K562 (cell line): ENCODE measurements around the gene PALLD. TPM values are rescaled to one million over a fixed set of nuclear protein-coding genes. Genes with fewer than 3 reads are reported as not detected.

Source experiments
- ATAC-seq: fragments of 200-7000 bp; cut with Tn5 transposase; 3 replicates; pipeline ENCODE4 v1.9.1; 2020; ENCODE audit warnings: moderate library complexity
- BruUV-seq: library from RNA; stranded (reverse); fragments of 400-500 nt; replicated peaks from 2 replicates; lab custom pipeline; 2021; lab: Mats Ljungman, UMichigan
- CTCF ChIA-PET: fragments of 300-600 bp; formaldehyde crosslinking; extraction: SDS; loops from one replicate; lab custom pipeline; 2021; ENCODE audit warnings: low intra/inter-chr PET ratio; lab: Yijun Ruan, JAX
- POLR2A ChIA-PET: fragments of 300-600, 350-650 bp; sonication (Branson Sonifier 250); formaldehyde crosslinking; extraction: SDS; loops from one replicate; lab custom pipeline; 2021; ENCODE audit warnings: antibody characterized with exemption, inconsistent platforms; lab: Yijun Ruan, JAX
- DNase-seq, 4 experiments: peaks; one replicate each; pipeline versions ENCODE4 v3.0.0 to v3.0.0-alpha.2; 2011 to 2018; ENCODE audit warnings: low spot score in 3 of 4, mixed read lengths in 3 of 4; ENCODE audit errors: extremely low read depth in 1 of 4
- FAIRE-seq: peaks from 2 replicates; lab custom pipeline; 2011; peaks lifted over from hg19 to GRCh38; lab: Jason Lieb, UNC
- H2AFZ ChIP-seq: 2 replicates; pipeline ENCODE4 v1.6.0; 2011; ENCODE audit warnings: low read depth, low read length, control low read depth, inconsistent platforms
- H3K27ac ChIP-seq: fragments of 200-600 bp; 3 replicates; pipeline ENCODE4 v1.8.0; 2011; ENCODE audit warnings: low read depth, mild to moderate bottlenecking, control low read depth, inconsistent platforms, low read length, moderate library complexity, mixed read lengths; ENCODE audit errors: extremely low read depth
- H3K27me3 ChIP-seq, 2 experiments: fragments of 300-600 bp in 1 of 2; 2 replicates in 1 of 2; 3 replicates in 1 of 2; pipeline versions ENCODE4 v1.6.0 to v1.8.0; 2011; ENCODE audit warnings: inconsistent platforms in 2 of 2, low read length in 2 of 2, mild to moderate bottlenecking in 1 of 2, mixed read lengths in 1 of 2, moderate library complexity in 1 of 2; ENCODE audit not compliant: control insufficient read depth in 2 of 2, insufficient read depth in 2 of 2
- H3K36me3 ChIP-seq: fragments of 300-600 bp; 3 replicates; pipeline ENCODE4 v1.8.0; 2011; ENCODE audit warnings: mild to moderate bottlenecking, low read length, inconsistent platforms; ENCODE audit not compliant: control insufficient read depth, insufficient read depth
- H3K4me1 ChIP-seq, 2 experiments: fragments of 200-600 bp in 1 of 2; replicated peaks in 1 of 2; 2 replicates in 1 of 2; 3 replicates in 1 of 2; pipeline versions ENCODE4 v1.5.1 to v1.8.0; 2011; ENCODE audit warnings: inconsistent platforms in 2 of 2, low read length in 2 of 2, mild to moderate bottlenecking in 1 of 2, mixed read lengths in 1 of 2, moderate library complexity in 1 of 2; ENCODE audit not compliant: control insufficient read depth in 2 of 2, insufficient read depth in 2 of 2
- H3K4me2 ChIP-seq: 2 replicates; pipeline ENCODE4 v1.6.1; 2011; ENCODE audit warnings: low read length, control low read depth, inconsistent platforms, mixed read lengths; ENCODE audit not compliant: insufficient read depth
- H3K4me3 ChIP-seq: fragments of 200-600 bp; sonication (generic), shearing (Covaris generic); 2 replicates; pipeline ENCODE4 v1.5.1; 2016; ENCODE audit warnings: control low read depth, inconsistent platforms
- H3K79me2 ChIP-seq: fragments of 200-600 bp; 3 replicates; pipeline ENCODE4 v1.8.0; 2011; ENCODE audit warnings: low read length, inconsistent platforms; ENCODE audit not compliant: control insufficient read depth, insufficient read depth
- H3K9ac ChIP-seq, 2 experiments: 2 replicates each; pipeline versions ENCODE4 v1.6.0 to v1.6.1; 2011; ENCODE audit warnings: low read depth in 2 of 2, low read length in 2 of 2, control low read depth in 1 of 2, inconsistent platforms in 1 of 2, mild to moderate bottlenecking in 1 of 2, mixed read lengths in 1 of 2; ENCODE audit not compliant: insufficient read depth in 1 of 2
- H3K9me1 ChIP-seq: one replicate; pipeline ENCODE4 v1.6.0; 2011; ENCODE audit warnings: inconsistent platforms, mild to moderate bottlenecking, low read length, moderate library complexity; ENCODE audit not compliant: control insufficient read depth, insufficient read depth
- H3K9me3 ChIP-seq: replicated peaks from 2 replicates; pipeline ENCODE4 v1.5.1; 2011; ENCODE audit warnings: low read depth, low read length, inconsistent platforms; ENCODE audit not compliant: control insufficient read depth, insufficient read depth
- H4K20me1 ChIP-seq: replicated peaks from 2 replicates; pipeline ENCODE4 v1.6.1; 2011; ENCODE audit warnings: low read length, inconsistent platforms, mixed read lengths; ENCODE audit not compliant: control insufficient read depth, insufficient read depth
- FOXK2 ChIP-seq, 2 experiments: fragments of 450-650 bp; IDR thresholded peaks in 1 of 2; conservative IDR thresholded peaks in 1 of 2; 2 replicates each; pipeline ENCODE4 v1.6.1; 2016; ENCODE audit warnings: low read depth in 2 of 2, mild to moderate bottlenecking in 1 of 2
- MBD2 ChIP-seq: sonication (generic); IDR thresholded peaks from 2 replicates; pipeline ENCODE4 v1.6.1; 2016; ENCODE audit warnings: low read depth, borderline replicate concordance
- NR2F6 ChIP-seq: fragments of 450-650 bp; formaldehyde crosslinking; IDR thresholded peaks from 2 replicates; pipeline ENCODE4 v1.4.0; 2020; ENCODE audit warnings: mild to moderate bottlenecking
- SMARCE1 ChIP-seq: fragments of 450-650 bp; IDR thresholded peaks from 2 replicates; pipeline ENCODE4 v1.7.1; 2016; ENCODE audit warnings: mild to moderate bottlenecking
- ZBTB49 ChIP-seq: sonication (generic); formaldehyde crosslinking; IDR thresholded peaks from 2 replicates; pipeline ENCODE4 v1.8.0; 2022; ENCODE audit warnings: missing genetic modification reagents, mild to moderate bottlenecking, borderline replicate concordance
- ZC3H4 ChIP-seq: sonication (generic); formaldehyde crosslinking; IDR thresholded peaks from 2 replicates; pipeline ENCODE4 v1.9.0; 2021; ENCODE audit warnings: missing genetic modification reagents, borderline replicate concordance
- WGBS: fragments of 100-300 bp; shearing (Covaris generic); methylation state at CpG from one replicate; pipeline ENCODE4 v1.1.6; 2016; ENCODE audit warnings: low coverage, mixed read lengths; ENCODE audit not compliant: insufficient coverage; ENCODE audit errors: missing lambda C conversion rate; 5-methylcytosine and 5-hydroxymethylcytosine counted together
- in situ Hi-C: fragments of 300-500 bp; cut with MboI; formaldehyde crosslinking; loops from 4 replicates; pipeline ENCODE4 v1.15.0; 2018; ENCODE audit warnings: inconsistent platforms, mixed read lengths
- intact Hi-C: fragments of 100-400 bp; cut with micrococcal nuclease; formaldehyde crosslinking; loops from 2 replicates; pipeline ENCODE4 v1.14.2; 2022
- polyA plus RNA-seq, 8 experiments: library from polyadenylated mRNA; depleted of rRNA in 4 of 8; stranded (reverse) in 5 of 8; unstranded in 3 of 8; fragments of >200 nt; fragmentation: Nextera tagmentation in 2 of 8; fragmentation: Illumina TruSeq in 1 of 8; extraction: Ambion mirVana in 2 of 8; extraction: Trizol in 1 of 8; gene quantifications; 2 replicates each; pipeline versions ENCODE4 v1.2.1 to v1.2.3, GENCODE V29; 2011 to 2014; ENCODE audit warnings: inconsistent platforms in 1 of 8, missing spikeins in 1 of 8
- total RNA-seq, 7 experiments: library from RNA; depleted of rRNA in 6 of 7; stranded (reverse); fragments of >200 nt in 6 of 7; fragmentation: Illumina TruSeq in 2 of 7; extraction: Trizol in 2 of 7; gene quantifications; 2 replicates each; pipeline versions ENCODE4 v1.2.1 to v1.2.3, GENCODE V29; 2011 to 2021; ENCODE audit warnings: low replicate concordance in 1 of 7
- TF ChIP-seq, protein P1 (sequence below): fragments of 450-650 bp; conservative IDR thresholded peaks from 2 replicates; pipeline ENCODE4 v1.6.1; 2016; ENCODE audit warnings: missing genetic modification characterization, low read depth, mild to moderate bottlenecking, control low read depth, missing compliant biosample characterization
- TF ChIP-seq, protein P2 (sequence below): fragments of 250-450 bp; sonication (Bioruptor Pico); IDR thresholded peaks from 2 replicates; pipeline ENCODE4 v1.8.0; 2021; ENCODE audit warnings: borderline replicate concordance, mild to moderate bottlenecking, moderate library complexity; ENCODE audit not compliant: poor library complexity, severe bottlenecking
- TF ChIP-seq, protein P3 (sequence below): fragments of 450-650 bp; IDR thresholded peaks from 2 replicates; pipeline ENCODE4 v1.6.1; 2016; ENCODE audit warnings: antibody characterized with exemption
- TF ChIP-seq, protein P4 (sequence below): fragments of 450-650 bp; IDR thresholded peaks from 2 replicates; pipeline ENCODE4 v1.7.0; 2016; ENCODE audit warnings: borderline replicate concordance
- TF ChIP-seq, protein P5 (sequence below): fragments of 250-450 bp; sonication (Bioruptor Pico); IDR thresholded peaks from 2 replicates; pipeline ENCODE4 v1.4.0; 2020; ENCODE audit warnings: mild to moderate bottlenecking, moderate library complexity, borderline replicate concordance

Gene PALLD
- total and polyA plus RNA-seq, 9 of the 15 experiments (the other 6 are each of a cell fraction or from before 2014, with no cell fraction given): 0.01 to 0.35 (median 0.06) TPM; not detected in 3

GRCh38 chr4:168804146-168804545 lies 307.3 kb downstream of the PALLD start:
- Histone ChIP-seq H3K27ac (no peak overlapping the region), H3K4me2 (no peak overlapping the region), H4K20me1 (no peaks in the 10 kb centered on the region), H2AFZ (no peak overlapping the region), H3K9me1 (no peaks in the 10 kb centered on the region), H3K9me3 (no peaks in the 10 kb centered on the region), H3K36me3 (no peaks in the 10 kb centered on the region), H3K9ac (no peak overlapping the region), H3K4me1 (no peaks in the 10 kb centered on the region), H3K27me3 (no peaks in the 10 kb centered on the region; a peak in 1 of 5 replicates), H3K4me3 (no peak overlapping the region), H3K79me2 (no peaks in the 10 kb centered on the region)
- in situ Hi-C loops (no loop called here), intact Hi-C loops (no loop called here)
- 0% methylated on average over 3 of the region's 3 CpGs for WGBS
- ChIA-PET CTCF (no interaction called here), POLR2A (no interaction called here)
- FAIRE-seq (no peak), DNase-seq (no peak), ATAC-seq (no peak)
- no TSS peak for BruUV-seq
- no peak for TF ChIP-seq ZC3H4
- TF ChIP-seq, protein P1, sequence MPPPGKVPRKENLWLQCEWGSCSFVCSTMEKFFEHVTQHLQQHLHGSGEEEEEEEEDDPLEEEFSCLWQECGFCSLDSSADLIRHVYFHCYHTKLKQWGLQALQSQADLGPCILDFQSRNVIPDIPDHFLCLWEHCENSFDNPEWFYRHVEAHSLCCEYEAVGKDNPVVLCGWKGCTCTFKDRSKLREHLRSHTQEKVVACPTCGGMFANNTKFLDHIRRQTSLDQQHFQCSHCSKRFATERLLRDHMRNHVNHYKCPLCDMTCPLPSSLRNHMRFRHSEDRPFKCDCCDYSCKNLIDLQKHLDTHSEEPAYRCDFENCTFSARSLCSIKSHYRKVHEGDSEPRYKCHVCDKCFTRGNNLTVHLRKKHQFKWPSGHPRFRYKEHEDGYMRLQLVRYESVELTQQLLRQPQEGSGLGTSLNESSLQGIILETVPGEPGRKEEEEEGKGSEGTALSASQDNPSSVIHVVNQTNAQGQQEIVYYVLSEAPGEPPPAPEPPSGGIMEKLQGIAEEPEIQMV (tag): no peak
- no peak for TF ChIP-seq FOXK2 (conservative IDR thresholded peaks at IDR 0.05 in 1 of 2, IDR thresholded peaks at IDR 0.05 in 1 of 2; ENCODE audit: low read depth in 2 of 2)
- TF ChIP-seq, protein P2, sequence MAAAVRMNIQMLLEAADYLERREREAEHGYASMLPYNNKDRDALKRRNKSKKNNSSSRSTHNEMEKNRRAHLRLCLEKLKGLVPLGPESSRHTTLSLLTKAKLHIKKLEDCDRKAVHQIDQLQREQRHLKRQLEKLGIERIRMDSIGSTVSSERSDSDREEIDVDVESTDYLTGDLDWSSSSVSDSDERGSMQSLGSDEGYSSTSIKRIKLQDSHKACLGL: no peak
- no peak for TF ChIP-seq SMARCE1
- no peak for TF ChIP-seq ZBTB49 (CRISPR knock-in tag)
- TF ChIP-seq MBD2: no peak
- TF ChIP-seq, protein P3, sequence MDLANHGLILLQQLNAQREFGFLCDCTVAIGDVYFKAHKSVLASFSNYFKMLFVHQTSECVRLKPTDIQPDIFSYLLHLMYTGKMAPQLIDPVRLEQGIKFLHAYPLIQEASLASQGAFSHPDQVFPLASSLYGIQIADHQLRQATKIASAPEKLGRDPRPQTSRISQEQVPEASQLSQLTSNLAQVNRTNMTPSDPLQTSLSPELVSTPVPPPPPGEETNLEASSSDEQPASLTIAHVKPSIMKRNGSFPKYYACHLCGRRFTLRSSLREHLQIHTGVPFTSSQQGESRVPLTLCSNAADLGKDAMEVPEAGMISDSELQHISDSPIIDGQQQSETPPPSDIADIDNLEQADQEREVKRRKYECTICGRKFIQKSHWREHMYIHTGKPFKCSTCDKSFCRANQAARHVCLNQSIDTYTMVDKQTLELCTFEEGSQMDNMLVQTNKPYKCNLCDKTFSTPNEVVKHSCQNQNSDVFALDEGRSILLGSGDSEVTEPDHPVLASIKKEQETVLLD: no peak
- TF ChIP-seq, protein P4, sequence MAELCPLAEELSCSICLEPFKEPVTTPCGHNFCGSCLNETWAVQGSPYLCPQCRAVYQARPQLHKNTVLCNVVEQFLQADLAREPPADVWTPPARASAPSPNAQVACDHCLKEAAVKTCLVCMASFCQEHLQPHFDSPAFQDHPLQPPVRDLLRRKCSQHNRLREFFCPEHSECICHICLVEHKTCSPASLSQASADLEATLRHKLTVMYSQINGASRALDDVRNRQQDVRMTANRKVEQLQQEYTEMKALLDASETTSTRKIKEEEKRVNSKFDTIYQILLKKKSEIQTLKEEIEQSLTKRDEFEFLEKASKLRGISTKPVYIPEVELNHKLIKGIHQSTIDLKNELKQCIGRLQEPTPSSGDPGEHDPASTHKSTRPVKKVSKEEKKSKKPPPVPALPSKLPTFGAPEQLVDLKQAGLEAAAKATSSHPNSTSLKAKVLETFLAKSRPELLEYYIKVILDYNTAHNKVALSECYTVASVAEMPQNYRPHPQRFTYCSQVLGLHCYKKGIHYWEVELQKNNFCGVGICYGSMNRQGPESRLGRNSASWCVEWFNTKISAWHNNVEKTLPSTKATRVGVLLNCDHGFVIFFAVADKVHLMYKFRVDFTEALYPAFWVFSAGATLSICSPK: no peak
- TF ChIP-seq NR2F6 (CRISPR knock-in tag): no peak
- TF ChIP-seq, protein P5, sequence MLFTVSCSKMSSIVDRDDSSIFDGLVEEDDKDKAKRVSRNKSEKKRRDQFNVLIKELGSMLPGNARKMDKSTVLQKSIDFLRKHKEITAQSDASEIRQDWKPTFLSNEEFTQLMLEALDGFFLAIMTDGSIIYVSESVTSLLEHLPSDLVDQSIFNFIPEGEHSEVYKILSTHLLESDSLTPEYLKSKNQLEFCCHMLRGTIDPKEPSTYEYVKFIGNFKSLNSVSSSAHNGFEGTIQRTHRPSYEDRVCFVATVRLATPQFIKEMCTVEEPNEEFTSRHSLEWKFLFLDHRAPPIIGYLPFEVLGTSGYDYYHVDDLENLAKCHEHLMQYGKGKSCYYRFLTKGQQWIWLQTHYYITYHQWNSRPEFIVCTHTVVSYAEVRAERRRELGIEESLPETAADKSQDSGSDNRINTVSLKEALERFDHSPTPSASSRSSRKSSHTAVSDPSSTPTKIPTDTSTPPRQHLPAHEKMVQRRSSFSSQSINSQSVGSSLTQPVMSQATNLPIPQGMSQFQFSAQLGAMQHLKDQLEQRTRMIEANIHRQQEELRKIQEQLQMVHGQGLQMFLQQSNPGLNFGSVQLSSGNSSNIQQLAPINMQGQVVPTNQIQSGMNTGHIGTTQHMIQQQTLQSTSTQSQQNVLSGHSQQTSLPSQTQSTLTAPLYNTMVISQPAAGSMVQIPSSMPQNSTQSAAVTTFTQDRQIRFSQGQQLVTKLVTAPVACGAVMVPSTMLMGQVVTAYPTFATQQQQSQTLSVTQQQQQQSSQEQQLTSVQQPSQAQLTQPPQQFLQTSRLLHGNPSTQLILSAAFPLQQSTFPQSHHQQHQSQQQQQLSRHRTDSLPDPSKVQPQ (CRISPR knock-in tag): no peak
